HUES6 (cell line): ENCODE measurements around the gene TEX22.

ENCODE experiments used
- H3K27ac ChIP-seq: 2 replicates; pipeline ENCODE4 v1.7.0; 2013; ENCODE audit warnings: low read depth, mild to moderate bottlenecking, low read length, inconsistent platforms
- H3K27me3 ChIP-seq: 2 replicates; pipeline ENCODE4 v1.6.1; 2013; ENCODE audit warnings: low read length; ENCODE audit not compliant: control insufficient read depth, insufficient read depth
- H3K36me3 ChIP-seq: 2 replicates; pipeline ENCODE4 v1.6.1; 2013; ENCODE audit warnings: low read length; ENCODE audit not compliant: control insufficient read depth, insufficient read depth
- H3K4me1 ChIP-seq: 2 replicates; pipeline ENCODE4 v1.6.1; 2013; ENCODE audit warnings: low read length; ENCODE audit not compliant: control insufficient read depth, insufficient read depth
- H3K4me3 ChIP-seq: 2 replicates; pipeline ENCODE4 v1.5.1; 2013; ENCODE audit warnings: low read depth, low read length
- H3K9ac ChIP-seq: one replicate; pipeline ENCODE4 v1.6.1; 2013; ENCODE audit warnings: mild to moderate bottlenecking, low read length
- H3K9me3 ChIP-seq: 2 replicates; pipeline ENCODE4 v1.6.1; 2013; ENCODE audit warnings: low read depth, low read length; ENCODE audit not compliant: control insufficient read depth, insufficient read depth

TEX22 gene

DNA sequence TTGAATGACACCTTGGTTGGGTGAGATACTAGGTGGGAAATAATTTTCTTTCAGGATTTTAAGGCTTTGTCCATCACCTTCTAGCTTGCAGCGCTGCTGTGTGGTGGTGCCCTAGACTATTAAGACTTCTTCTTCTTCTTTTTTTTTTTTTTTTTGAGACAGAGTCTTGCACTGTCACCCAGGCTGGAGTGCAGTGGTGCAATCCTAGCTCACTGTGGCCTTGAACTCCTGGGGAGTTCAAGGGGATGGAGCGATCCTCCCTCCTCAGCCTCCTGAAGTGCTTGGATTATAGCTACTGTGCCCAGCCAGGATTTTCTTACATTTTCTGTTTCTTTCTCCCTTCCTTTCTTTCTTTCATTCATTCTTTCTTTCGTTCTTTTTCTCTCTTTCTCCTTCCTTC is 11.0 kb downstream of the TEX22 start:
- Histone ChIP-seq H3K4me1 (peaks cover 15% of the 10 kb centered on the region), H3K4me3 (no peak overlapping the region), H3K9me3 (peaks cover 12% of the 10 kb centered on the region), H3K9ac (no peak overlapping the region), H3K27me3 (peaks cover 50% of the 10 kb centered on the region), H3K36me3 (no peaks in the 10 kb centered on the region), H3K27ac (no peak overlapping the region)

GRCh38 chr14:105410642-105411016 is 12.3 kb downstream of the TEX22 start:
- H3K36me3 ChIP-seq, result no peaks in the 10 kb centered on the region
- H3K9me3 ChIP-seq, result no peaks in the 10 kb centered on the region
- no peak overlapping the region for H3K9ac ChIP-seq
- peak overlapping the region; percentile 50 for H3K4me3 ChIP-seq
- H3K27me3 ChIP-seq, result peaks cover 54% of the 10 kb centered on the region
- no peak overlapping the region for H3K27ac ChIP-seq
- peaks cover 18% of the 10 kb centered on the region for H3K4me1 ChIP-seq

DNA sequence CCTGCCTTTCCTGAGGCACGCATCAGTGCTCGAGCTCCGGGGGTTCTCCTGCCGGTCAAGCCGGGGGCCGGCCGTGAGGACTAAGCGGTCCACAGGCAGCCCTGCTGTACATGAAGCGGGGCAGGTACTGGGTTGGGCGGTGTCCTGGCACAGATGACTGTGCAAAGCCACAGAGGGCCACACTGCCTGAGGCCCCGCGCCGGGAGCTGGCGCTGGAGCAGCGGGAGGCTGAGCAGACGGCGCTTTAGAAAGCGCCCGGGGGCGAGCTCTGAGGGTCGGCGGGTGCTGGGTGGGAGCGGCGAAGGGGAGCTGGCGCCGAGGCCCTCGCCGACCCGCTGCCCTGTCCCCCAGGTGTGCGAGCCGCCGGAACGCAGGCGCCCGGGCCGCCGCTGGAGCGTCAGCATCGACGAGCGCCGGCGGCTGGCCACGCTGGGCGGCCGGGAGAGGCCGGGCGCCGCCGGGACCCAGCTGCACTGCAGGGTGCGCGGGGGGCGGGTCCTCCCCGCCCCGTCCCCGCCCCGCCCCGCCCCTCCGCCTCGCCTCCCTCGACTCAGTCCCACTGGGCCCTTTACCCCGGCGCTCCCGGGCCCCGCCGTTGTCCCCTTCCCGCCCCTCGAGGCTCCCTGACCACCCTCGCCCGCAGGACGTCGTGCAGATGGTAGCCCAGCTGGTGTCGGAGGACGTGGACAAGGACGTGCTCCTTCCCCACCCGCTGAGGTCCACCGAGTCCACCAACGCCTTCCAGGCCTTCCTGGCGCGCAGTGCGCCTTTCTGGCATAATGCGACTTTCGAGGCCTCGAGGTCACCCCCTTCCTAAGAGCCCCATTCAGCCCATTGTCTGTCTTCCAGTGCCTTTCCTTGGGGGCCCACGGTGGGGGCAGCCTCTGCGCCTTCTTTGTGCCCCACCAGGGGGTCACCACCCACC is 12.9 kb downstream of the TEX22 start:
- Histone ChIP-seq H3K27me3 (peaks cover 54% of the 10 kb centered on the region), H3K4me3 (peak overlapping the region; percentile 57), H3K4me1 (peaks cover 18% of the 10 kb centered on the region), H3K27ac (no peak overlapping the region), H3K36me3 (no peaks in the 10 kb centered on the region), H3K9ac (no peak overlapping the region), H3K9me3 (no peaks in the 10 kb centered on the region)

GRCh38 chr14:105411985-105412770 is 13.8 kb downstream of the TEX22 start:
- H3K27ac ChIP-seq, result no peak overlapping the region
- H3K36me3 ChIP-seq, result no peaks in the 10 kb centered on the region; the same call in 1 of the 2 replicates
- H3K4me3 ChIP-seq, result no peak overlapping the region
- no peaks in the 10 kb centered on the region for H3K9me3 ChIP-seq
- H3K9ac ChIP-seq, result no peak overlapping the region
- H3K4me1 ChIP-seq, result peaks cover 18% of the 10 kb centered on the region
- peaks cover 54% of the 10 kb centered on the region for H3K27me3 ChIP-seq

- no peak overlapping the region for H3K9ac ChIP-seq
- H3K4me1 ChIP-seq, result peaks cover 19% of the 10 kb centered on the region
- no peaks in the 10 kb centered on the region; the same call in 1 of the 2 replicates for H3K36me3 ChIP-seq
- no peak overlapping the region for H3K27ac ChIP-seq
- H3K9me3 ChIP-seq, result no peaks in the 10 kb centered on the region
- H3K4me3 ChIP-seq, result no peak overlapping the region
- peaks cover 54% of the 10 kb centered on the region for H3K27me3 ChIP-seq
Observed at GRCh38 chr14:105412771-105413543, 14.6 kb downstream of the TEX22 start.

GRCh38 chr14:105413544-105413886 is 15.2 kb downstream of the TEX22 start:
- H3K27me3 ChIP-seq, result peaks cover 55% of the 10 kb centered on the region
- no peaks in the 10 kb centered on the region for H3K9me3 ChIP-seq
- no peak overlapping the region for H3K27ac ChIP-seq
- no peaks in the 10 kb centered on the region; the same call in 1 of the 2 replicates for H3K36me3 ChIP-seq
- H3K9ac ChIP-seq, result no peak overlapping the region
- H3K4me3 ChIP-seq, result no peak overlapping the region
- peaks cover 22% of the 10 kb centered on the region for H3K4me1 ChIP-seq

DNA sequence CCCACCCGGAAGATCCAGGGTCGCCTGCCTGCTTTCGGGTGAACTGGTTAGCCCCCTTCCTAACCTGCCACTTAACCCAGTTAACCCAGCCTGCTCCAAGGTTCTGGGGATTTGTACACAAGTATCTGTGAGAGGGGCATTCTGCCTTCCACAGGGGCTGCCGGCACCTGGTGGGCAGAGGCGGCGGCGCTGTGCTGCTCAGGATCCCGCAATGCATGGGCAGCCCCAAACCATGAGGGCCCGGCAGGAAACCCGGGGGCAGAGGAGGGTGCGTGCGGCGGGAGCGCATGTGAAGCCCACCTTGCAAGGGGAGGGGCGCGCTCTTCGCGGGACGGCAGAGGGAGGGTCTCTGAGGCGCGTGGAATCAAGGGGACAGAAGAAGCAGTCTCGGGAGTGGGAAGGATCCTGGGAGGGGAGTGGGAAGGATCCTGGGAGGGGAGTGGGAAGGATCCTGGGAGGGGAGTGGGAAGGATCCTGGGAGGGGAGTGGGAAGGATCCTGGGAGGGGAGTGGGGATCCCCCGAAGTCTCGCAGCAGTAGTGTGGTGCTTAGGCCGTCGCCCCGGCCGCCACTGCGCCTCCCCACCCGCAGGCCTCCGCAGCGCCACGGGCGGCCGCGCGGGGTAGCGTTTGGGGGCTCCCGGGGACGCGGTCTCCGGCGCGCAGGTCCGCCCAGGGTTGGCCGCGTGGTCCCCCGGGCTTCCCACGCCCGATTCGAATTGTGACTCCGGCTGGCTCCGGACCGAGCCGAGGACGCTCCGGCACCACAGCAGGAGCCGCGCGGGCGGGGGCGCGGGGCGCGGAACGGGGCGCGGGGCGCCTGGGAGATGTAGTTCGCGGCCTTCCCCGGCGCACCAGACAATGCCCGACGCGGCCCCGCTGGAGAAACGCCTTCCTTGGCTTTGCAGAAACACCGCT is 16.4 kb downstream of the TEX22 start:
- H3K27ac ChIP-seq, result no peak overlapping the region
- H3K4me1 ChIP-seq, result peaks cover 31% of the 10 kb centered on the region
- H3K27me3 ChIP-seq, result peaks cover 55% of the 10 kb centered on the region
- H3K9me3 ChIP-seq, result no peaks in the 10 kb centered on the region
- H3K9ac ChIP-seq, result peak overlapping the region; percentile 49
- H3K36me3 ChIP-seq, result no peaks in the 10 kb centered on the region; the same call in 1 of the 2 replicates
- H3K4me3 ChIP-seq, result peak overlapping the region; percentile 73

GRCh38 chr14:105415481-105416428 is 17.4 kb downstream of the TEX22 start:
- peak overlapping the region; percentile 73 for H3K4me3 ChIP-seq
- H3K9ac ChIP-seq, result no peak overlapping the region

GRCh38 chr14:105416671-105417070 is 18.3 kb downstream of the TEX22 start:
- no peaks in the 10 kb centered on the region; the same call in 1 of the 2 replicates for H3K36me3 ChIP-seq
- H3K4me3 ChIP-seq, result no peak overlapping the region
- H3K9me3 ChIP-seq, result no peaks in the 10 kb centered on the region
- H3K27ac ChIP-seq, result no peak overlapping the region
- peaks cover 34% of the 10 kb centered on the region for H3K4me1 ChIP-seq
- H3K9ac ChIP-seq, result no peak overlapping the region
- peaks cover 37% of the 10 kb centered on the region for H3K27me3 ChIP-seq

More at GRCh38 chr14:105415481-105416428, 17.4 kb downstream of the TEX22 start:
- no peaks in the 10 kb centered on the region; the same call in 1 of the 2 replicates for H3K36me3 ChIP-seq
- H3K27me3 ChIP-seq, result peaks cover 44% of the 10 kb centered on the region
- H3K27ac ChIP-seq, result no peak overlapping the region
- H3K4me1 ChIP-seq, result peaks cover 31% of the 10 kb centered on the region
- H3K9me3 ChIP-seq, result no peaks in the 10 kb centered on the region
